Measurements from ENCODE around the gene COX6B1. TPM values are rescaled to one million over a fixed set of nuclear protein-coding genes. Genes with fewer than 3 reads are reported as not detected.
"Not testable (repeated sequence)": the region's sequence is repeated elsewhere in the genome, so short reads cannot be mapped to it uniquely, and the experiment has no call there.

Gene COX6B1, protein sequence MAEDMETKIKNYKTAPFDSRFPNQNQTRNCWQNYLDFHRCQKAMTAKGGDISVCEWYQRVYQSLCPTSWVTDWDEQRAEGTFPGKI
- total RNA-seq, result 100 to 1,000 TPM; 401 to 445 TPM
- 515 TPM for polyA plus RNA-seq (2013, experiment 1 of 2)
- 477 TPM for polyA plus RNA-seq (2013, experiment 2 of 2)
- long read RNA-seq, experiment 1, transcript COX6B1-201 (4 exons, 667 nt), result major isoform, 159 of 176 reads
- long read RNA-seq, experiment 1, partial matches to known transcripts, result 10 of 176 reads
- long read RNA-seq, experiment 1, other reads (novel, unspliced or antisense), result 7 of 176 reads
- long read RNA-seq, experiment 2, transcript COX6B1-201 (4 exons, 667 nt), result major isoform, 117 of 119 reads
- long read RNA-seq, experiment 2, partial matches to known transcripts, result 2 of 119 reads
- long read RNA-seq, experiment 2, other reads (novel, unspliced or antisense), result 0 of 119 reads
- long read RNA-seq, experiment 3, transcript COX6B1-201 (4 exons, 667 nt), result major isoform, 87 of 90 reads
- long read RNA-seq, experiment 3, partial matches to known transcripts, result 2 of 90 reads
- long read RNA-seq, experiment 3, other reads (novel, unspliced or antisense), result 1 of 90 reads
- long read RNA-seq, experiment 4, result 0 reads

DNA sequence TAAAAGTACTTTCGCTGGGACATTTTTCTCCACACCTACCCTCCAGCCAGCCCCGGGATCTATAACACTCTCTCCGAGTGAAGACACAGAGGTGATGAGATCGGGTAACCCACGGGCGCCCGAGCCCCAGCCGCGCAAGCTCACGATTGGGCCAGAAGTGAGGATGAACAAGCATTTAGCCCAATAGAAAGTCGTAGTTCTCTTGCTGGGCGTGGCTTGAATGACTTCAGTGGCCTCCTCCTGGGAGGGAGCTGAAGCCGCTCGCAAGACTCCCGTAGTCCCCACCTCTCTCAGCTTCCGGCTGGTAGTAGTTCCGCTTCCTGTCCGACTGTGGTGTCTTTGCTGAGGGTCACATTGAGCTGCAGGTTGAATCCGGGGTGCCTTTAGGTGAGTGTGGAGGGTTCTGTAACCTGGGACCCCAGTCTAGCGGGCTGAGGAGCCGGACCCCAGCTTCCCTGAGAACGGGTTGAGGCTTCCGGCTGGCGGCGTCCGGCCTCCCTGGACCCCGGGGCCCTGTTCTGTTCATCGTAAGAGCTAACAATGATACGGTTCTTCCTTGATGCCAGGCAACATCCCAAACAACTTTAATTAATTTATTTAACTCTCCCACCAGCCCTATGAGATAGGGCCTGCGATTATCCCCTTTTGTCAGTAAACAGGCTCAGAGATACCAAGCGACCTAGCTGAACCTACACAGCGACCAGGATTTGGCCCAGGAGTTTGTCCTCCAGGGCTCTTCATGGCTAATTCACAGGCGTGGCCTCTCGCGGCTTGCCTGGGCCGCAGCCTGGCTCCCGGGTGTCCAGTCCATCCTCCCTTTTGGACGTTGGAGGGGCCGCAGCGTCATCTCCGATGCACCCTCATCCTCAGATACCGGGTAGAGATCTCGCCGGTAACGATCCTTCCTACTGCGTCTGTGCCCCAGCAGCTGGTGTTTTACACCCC is at the start of gene COX6B1:
Gene COX6B1 (plus strand): TSS at position 307 of the 945 bp plus-strand sequence. CDS start 2,921 bp downstream, outside the sequence.
- Histone ChIP-seq H3K27ac (ENCODE audit: low read depth, low read length) (no peak within 1 kb of the TSS), H3K4me3 (ENCODE audit: low read length) (peak within 1 kb of the TSS; percentile 85), H3K9ac (ENCODE audit: extremely low read depth, low read length, poor library complexity, severe bottlenecking) (peak within 1 kb of the TSS; percentile 58), H3K4me1 (ENCODE audit: control insufficient read depth, insufficient read depth, low read length) (no peaks in the 10 kb centered on the region), H3K36me3 (ENCODE audit: control insufficient read depth, insufficient read depth, low read length) (peaks cover 19% of the 10 kb centered on the region), H3K9me3 (ENCODE audit: control insufficient read depth, low read length) (no peaks in the 10 kb centered on the region), H3K27me3 (ENCODE audit: control insufficient read depth, insufficient read depth, low read length, poor library complexity, severe bottlenecking) (no peaks in the 10 kb centered on the region)
- H3K4me1 Mint-ChIP-seq, result peaks cover 11% of the 10 kb centered on the region
- peak within 1 kb of the TSS; percentile 94 for H3K27ac Mint-ChIP-seq
- 0 to 1% methylated on average over 29 to 46 of the region's 46 CpGs for WGBS, 2 experiments (ENCODE audit: insufficient coverage in 1 of 2, insufficient read length in 1 of 2)
- TF ChIP-seq, protein P1, sequence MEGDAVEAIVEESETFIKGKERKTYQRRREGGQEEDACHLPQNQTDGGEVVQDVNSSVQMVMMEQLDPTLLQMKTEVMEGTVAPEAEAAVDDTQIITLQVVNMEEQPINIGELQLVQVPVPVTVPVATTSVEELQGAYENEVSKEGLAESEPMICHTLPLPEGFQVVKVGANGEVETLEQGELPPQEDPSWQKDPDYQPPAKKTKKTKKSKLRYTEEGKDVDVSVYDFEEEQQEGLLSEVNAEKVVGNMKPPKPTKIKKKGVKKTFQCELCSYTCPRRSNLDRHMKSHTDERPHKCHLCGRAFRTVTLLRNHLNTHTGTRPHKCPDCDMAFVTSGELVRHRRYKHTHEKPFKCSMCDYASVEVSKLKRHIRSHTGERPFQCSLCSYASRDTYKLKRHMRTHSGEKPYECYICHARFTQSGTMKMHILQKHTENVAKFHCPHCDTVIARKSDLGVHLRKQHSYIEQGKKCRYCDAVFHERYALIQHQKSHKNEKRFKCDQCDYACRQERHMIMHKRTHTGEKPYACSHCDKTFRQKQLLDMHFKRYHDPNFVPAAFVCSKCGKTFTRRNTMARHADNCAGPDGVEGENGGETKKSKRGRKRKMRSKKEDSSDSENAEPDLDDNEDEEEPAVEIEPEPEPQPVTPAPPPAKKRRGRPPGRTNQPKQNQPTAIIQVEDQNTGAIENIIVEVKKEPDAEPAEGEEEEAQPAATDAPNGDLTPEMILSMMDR (conservative IDR thresholded peaks at IDR 0.05), result no peak
- H3K4me3 Mint-ChIP-seq, result peak within 1 kb of the TSS; percentile 96
- H3K36me3 Mint-ChIP-seq (ENCODE audit: low read depth), result peaks cover 16% of the 10 kb centered on the region
- no peaks in the 10 kb centered on the region for H3K9me3 Mint-ChIP-seq
- peaks cover 6% of the 10 kb centered on the region for H3K27me3 Mint-ChIP-seq (ENCODE audit: insufficient read depth)
- DNase-seq, result peak; percentile 96

DNA sequence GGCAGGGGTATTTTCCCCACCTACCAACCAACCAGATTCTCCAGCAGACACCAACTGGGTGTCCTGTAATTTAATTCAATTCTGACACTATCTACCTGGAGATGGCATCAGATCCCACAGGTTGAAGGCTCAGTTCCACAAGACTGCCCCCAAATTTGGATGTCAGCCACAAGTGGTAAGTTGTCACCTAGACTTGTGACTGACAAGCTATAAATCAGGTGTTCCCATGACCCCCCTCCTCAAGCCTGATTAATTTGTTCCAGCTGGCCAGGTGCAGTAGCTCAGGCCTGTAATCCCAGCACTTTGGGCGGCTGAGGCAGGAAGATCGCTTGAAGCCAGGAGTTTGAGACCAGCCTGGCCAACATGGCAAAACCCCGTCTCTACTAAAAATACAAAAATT is 46.2 kb upstream of the COX6B1 start:
- Mint-ChIP-seq H3K9me3 (peaks cover 10% of the 10 kb centered on the region), H3K4me1 (no peaks in the 10 kb centered on the region), H3K27ac (no peak overlapping the region), H3K4me3 (no peak overlapping the region), H3K27me3 (ENCODE audit: insufficient read depth) (peaks cover 10% of the 10 kb centered on the region), H3K36me3 (ENCODE audit: low read depth) (no peaks in the 10 kb centered on the region)
- H3K27ac ChIP-seq (ENCODE audit: low read depth, low read length), result no peak overlapping the region
- H3K9ac ChIP-seq (ENCODE audit: extremely low read depth, low read length, poor library complexity, severe bottlenecking), result no peak overlapping the region
- no peaks in the 10 kb centered on the region for H3K4me1 ChIP-seq (ENCODE audit: control insufficient read depth, insufficient read depth, low read length)
- TF ChIP-seq, protein P1 (conservative IDR thresholded peaks at IDR 0.05), result no peak
- no peak overlapping the region for H3K4me3 ChIP-seq (ENCODE audit: low read length)
- no peaks in the 10 kb centered on the region for H3K27me3 ChIP-seq (ENCODE audit: control insufficient read depth, insufficient read depth, low read length, poor library complexity, severe bottlenecking)
- WGBS, 2 experiments (ENCODE audit: insufficient coverage in 1 of 2, insufficient read length in 1 of 2), result 76 to 90% methylated on average over 3 of the region's 3 CpGs
- H3K9me3 ChIP-seq (ENCODE audit: control insufficient read depth, low read length), result peaks cover 5% of the 10 kb centered on the region
- H3K36me3 ChIP-seq (ENCODE audit: control insufficient read depth, insufficient read depth, low read length), result no peaks in the 10 kb centered on the region
- no peak for DNase-seq

DNA sequence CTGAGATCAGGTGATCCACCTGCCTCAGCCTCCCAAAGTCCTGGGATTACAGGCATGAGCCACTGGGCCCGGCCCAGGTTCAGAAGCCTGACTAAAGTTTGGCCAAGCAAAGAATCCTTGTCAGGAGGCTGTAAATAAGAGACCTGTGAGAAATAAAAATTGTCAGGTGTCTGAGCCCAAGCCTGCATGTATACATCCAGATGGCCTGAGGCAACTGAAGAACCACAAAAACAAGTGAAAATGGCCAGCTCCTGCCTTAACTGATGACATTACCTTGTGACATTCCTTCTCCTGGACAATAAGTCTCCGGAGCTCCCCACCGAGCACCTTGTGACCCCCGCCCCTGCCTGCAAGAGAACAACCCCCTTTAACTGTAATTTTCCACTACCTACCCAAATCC is 43.7 kb upstream of the COX6B1 start:
- Mint-ChIP-seq H3K9me3 (peaks cover 30% of the 10 kb centered on the region), H3K27me3 (ENCODE audit: insufficient read depth) (peaks cover 20% of the 10 kb centered on the region)
- WGBS, 2 experiments (ENCODE audit: insufficient coverage in 1 of 2, insufficient read length in 1 of 2), result 87% methylated on average over 3 to 4 of the region's 4 CpGs
- not testable (repeated sequence) for H3K36me3 ChIP-seq (ENCODE audit: control insufficient read depth, insufficient read depth, low read length); H3K4me1 ChIP-seq (ENCODE audit: control insufficient read depth, insufficient read depth, low read length); DNase-seq; H3K36me3 Mint-ChIP-seq (ENCODE audit: low read depth); H3K27ac Mint-ChIP-seq; H3K9ac ChIP-seq (ENCODE audit: extremely low read depth, low read length, poor library complexity, severe bottlenecking); H3K27ac ChIP-seq (ENCODE audit: low read depth, low read length); H3K4me3 ChIP-seq (ENCODE audit: low read length); H3K4me1 Mint-ChIP-seq; H3K27me3 ChIP-seq (ENCODE audit: control insufficient read depth, insufficient read depth, low read length, poor library complexity, severe bottlenecking); H3K4me3 Mint-ChIP-seq
- H3K9me3 ChIP-seq (ENCODE audit: control insufficient read depth, low read length), result peaks cover 20% of the 10 kb centered on the region

DNA sequence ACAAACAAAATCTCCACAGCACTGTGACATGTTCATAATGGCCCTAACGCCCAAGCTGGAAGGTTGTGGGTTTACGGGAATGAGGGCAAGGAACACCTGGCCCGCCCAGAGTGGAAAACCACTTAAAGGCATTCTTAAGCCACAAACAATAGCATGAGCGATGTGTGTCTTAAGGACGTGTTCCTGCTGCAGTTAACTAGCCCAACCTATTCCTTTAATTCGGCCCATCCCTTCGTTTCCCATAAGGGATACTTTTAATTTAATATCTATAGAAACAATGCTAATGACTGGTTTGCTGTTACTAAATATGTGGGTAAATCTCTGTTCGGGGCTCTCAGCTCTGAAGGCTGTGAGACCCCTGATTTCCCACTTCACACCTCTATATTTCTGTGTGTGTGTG is 41.0 kb upstream of the COX6B1 start:
- H3K27ac Mint-ChIP-seq; H3K27me3 ChIP-seq (ENCODE audit: control insufficient read depth, insufficient read depth, low read length, poor library complexity, severe bottlenecking); H3K36me3 Mint-ChIP-seq (ENCODE audit: low read depth); H3K9ac ChIP-seq (ENCODE audit: extremely low read depth, low read length, poor library complexity, severe bottlenecking); H3K4me1 ChIP-seq (ENCODE audit: control insufficient read depth, insufficient read depth, low read length); H3K4me1 Mint-ChIP-seq; H3K27ac ChIP-seq (ENCODE audit: low read depth, low read length); H3K4me3 Mint-ChIP-seq; H3K36me3 ChIP-seq (ENCODE audit: control insufficient read depth, insufficient read depth, low read length); H3K4me3 ChIP-seq (ENCODE audit: low read length); DNase-seq: not testable (repeated sequence)
- H3K9me3 ChIP-seq (ENCODE audit: control insufficient read depth, low read length), result peaks cover 20% of the 10 kb centered on the region
- 86 to 88% methylated on average over 3 to 6 of the region's 8 CpGs for WGBS, 2 experiments (ENCODE audit: insufficient coverage in 1 of 2, insufficient read length in 1 of 2)
- peaks cover 34% of the 10 kb centered on the region for H3K27me3 Mint-ChIP-seq (ENCODE audit: insufficient read depth)
- H3K9me3 Mint-ChIP-seq, result peaks cover 30% of the 10 kb centered on the region

Measured in endodermal cell (in vitro differentiated cells).